Esophagus muscularis mucosa (tissue), 4 donors: ENCODE results near the gene STK39.

ENCODE experiments used
- EP300 ChIP-seq: sonication (generic); formaldehyde crosslinking; IDR thresholded peaks from one replicate; pipeline ENCODE4 v1.6.1; 2017; ENCODE audit warnings: antibody characterized with exemption
- POLR2A ChIP-seq: fragments of 450-650 bp; IDR thresholded peaks from one replicate; pipeline ENCODE4 v1.6.1; 2017; ENCODE audit warnings: antibody characterized with exemption, moderate library complexity, mild to moderate bottlenecking, low read depth
- TF ChIP-seq, protein P1 (sequence below), 3 experiments: fragments of 200-600 bp in 2 of 3; fragments of 450-650 bp in 1 of 3; sonication (generic) in 2 of 3; IDR thresholded peaks; one replicate each; pipeline ENCODE4 v1.5.1; 2017 to 2019; ENCODE audit warnings: antibody characterized with exemption in 3 of 3, mild to moderate bottlenecking in 2 of 3, moderate library complexity in 1 of 3

- TF ChIP-seq, protein P1, sequence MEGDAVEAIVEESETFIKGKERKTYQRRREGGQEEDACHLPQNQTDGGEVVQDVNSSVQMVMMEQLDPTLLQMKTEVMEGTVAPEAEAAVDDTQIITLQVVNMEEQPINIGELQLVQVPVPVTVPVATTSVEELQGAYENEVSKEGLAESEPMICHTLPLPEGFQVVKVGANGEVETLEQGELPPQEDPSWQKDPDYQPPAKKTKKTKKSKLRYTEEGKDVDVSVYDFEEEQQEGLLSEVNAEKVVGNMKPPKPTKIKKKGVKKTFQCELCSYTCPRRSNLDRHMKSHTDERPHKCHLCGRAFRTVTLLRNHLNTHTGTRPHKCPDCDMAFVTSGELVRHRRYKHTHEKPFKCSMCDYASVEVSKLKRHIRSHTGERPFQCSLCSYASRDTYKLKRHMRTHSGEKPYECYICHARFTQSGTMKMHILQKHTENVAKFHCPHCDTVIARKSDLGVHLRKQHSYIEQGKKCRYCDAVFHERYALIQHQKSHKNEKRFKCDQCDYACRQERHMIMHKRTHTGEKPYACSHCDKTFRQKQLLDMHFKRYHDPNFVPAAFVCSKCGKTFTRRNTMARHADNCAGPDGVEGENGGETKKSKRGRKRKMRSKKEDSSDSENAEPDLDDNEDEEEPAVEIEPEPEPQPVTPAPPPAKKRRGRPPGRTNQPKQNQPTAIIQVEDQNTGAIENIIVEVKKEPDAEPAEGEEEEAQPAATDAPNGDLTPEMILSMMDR (IDR thresholded peaks at IDR 0.05) = no peak
- TF ChIP-seq EP300 (no peak), POLR2A (no peak)
These were observed 91.7 kb downstream of the STK39 start for GRCh38 chr2:168155680-168156079.
